ENCODE results near the gene TTLL8. TPM values are rescaled to one million over a fixed set of nuclear protein-coding genes. Genes with fewer than 3 reads are reported as not detected.
"Not testable (repeated sequence)": the region's sequence is repeated elsewhere in the genome, so short reads cannot be mapped to it uniquely, and the experiment has no call there.

The TTLL8 gene
- total and polyA plus RNA-seq, 11 donors = not detected

GRCh38 chr22:49986325-49986724, 71.8 kb downstream of the TTLL8 start:
- intact Hi-C loops (cut with DNase I) = no loop called here
- no peaks in the 10 kb centered on the region for H3K36me3 ChIP-seq
- no peak for DNase-seq
- TF ChIP-seq CTCF (IDR thresholded peaks at IDR 0.05) = no peak
- TF ChIP-seq POLR2A (IDR thresholded peaks at IDR 0.05) = no peak
- no peak for ATAC-seq
- WGBS, 4 donors = 70 to 99% (median 97%) methylated on average over 2 of the region's 2 CpGs
- peaks cover 0 to 29% (median 13%) of the 10 kb centered on the region in 12 donors for H3K9me3 ChIP-seq
- H3K4me1 ChIP-seq = peaks cover 0 to 11% (median 7%) of the 10 kb centered on the region in 12 donors
- H3K27ac ChIP-seq = no peak overlapping the region
- peaks cover 13 to 36% (median 19%) of the 10 kb centered on the region in 9 donors for H3K27me3 ChIP-seq
- H3K4me3 ChIP-seq = no peak overlapping the region

DNA sequence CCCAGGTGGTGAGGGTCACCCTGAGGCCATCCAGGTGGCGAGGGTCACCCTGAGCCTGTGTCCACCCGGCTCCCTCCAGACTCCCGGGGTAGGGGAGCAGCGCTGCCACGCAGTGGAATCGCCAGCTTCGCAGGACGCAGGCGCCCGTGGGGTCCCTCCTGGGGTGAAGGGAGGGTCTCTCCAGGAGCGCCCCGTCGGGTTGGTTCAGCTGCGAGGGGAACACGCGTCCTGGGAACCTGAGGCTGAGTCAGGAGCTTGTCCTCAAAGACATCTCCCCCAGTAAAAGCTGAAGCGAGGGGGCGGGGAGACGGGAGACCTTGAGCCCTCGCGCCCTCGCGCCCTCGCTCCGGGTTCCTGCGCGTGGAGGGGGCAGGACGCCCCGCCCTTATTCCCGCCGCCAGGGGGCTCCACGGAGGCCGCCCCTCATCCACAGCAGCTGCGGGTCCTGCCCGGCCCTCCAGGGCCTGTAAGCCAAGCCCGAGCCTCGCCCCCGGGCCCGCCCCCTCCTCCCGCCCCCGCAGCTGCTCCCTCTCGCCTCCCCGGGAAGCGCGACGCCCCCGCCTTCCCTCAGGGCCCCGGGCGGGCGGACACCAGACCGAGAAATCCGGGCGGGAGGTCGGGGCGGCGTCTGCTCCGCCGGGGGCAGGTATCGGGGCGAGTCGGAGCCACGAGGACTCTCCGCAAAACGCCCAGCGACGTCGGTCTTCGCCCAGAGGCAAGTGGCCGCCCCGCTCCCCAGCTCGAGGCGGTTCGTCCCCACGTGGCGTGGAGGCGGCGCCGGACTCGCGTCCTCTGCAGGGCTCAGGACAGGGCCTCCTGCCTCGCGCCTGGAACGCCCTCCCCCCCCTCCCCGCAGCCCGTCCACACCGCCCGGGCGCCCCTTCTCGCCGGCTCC, 74.7 kb downstream of the TTLL8 start:
- 11 to 37% (median 14%) methylated on average over 16 to 90 of the region's 90 CpGs for WGBS, 4 donors
- no peaks in the 10 kb centered on the region for H3K36me3 ChIP-seq
- TF ChIP-seq POLR2A (IDR thresholded peaks at IDR 0.05) (no peak), CTCF (IDR thresholded peaks at IDR 0.05) (peak in 11 of 12 donors; percentile 39 to 62 (median 51))
- intact Hi-C loops (cut with DNase I) = no loop called here
- peak in 2 of 4 donors; percentile 33 to 46 for ATAC-seq
- H3K27ac ChIP-seq = no peak overlapping the region
- H3K4me1 ChIP-seq = peaks cover 0 to 11% (median 7%) of the 10 kb centered on the region in 12 donors
- peak overlapping the region in 10 of 12 donors; percentile 12 to 45 (median 30) for H3K4me3 ChIP-seq
- peaks cover 0 to 30% (median 10%) of the 10 kb centered on the region in 12 donors for H3K9me3 ChIP-seq
- peaks cover 13 to 37% (median 19%) of the 10 kb centered on the region in 9 donors for H3K27me3 ChIP-seq
- peak in 4 of 5 donors; percentile 12 to 68 (median 20) for DNase-seq

DNA sequence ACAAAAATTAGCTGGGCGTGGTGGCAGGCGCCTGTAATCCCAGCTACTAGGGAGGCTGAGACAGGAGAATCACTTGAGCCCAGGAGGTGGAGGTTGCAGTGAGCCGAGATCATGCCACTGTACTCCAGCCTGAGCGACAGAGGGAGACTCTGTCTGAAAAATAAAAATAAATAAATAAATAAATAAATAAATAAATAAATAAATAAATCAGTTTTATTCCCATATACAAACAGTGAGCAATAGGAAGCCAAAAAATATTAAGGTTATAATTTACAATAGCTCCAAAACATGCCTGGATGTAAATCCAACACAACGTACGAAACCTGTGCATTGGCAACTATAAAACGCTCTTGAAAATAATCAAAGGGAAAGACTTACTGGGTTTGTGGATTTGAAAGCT, 76.3 kb downstream of the TTLL8 start:
- 95 to 98% (median 98%) methylated on average over 7 of the region's 7 CpGs for WGBS, 4 donors
- H3K36me3 ChIP-seq; DNase-seq; H3K4me3 ChIP-seq; intact Hi-C loops (cut with DNase I); H3K27ac ChIP-seq; ATAC-seq: not testable (repeated sequence)
- Histone ChIP-seq H3K9me3 (peaks cover 0 to 30% (median 10%) of the 10 kb centered on the region in 12 donors), H3K4me1 (peaks cover 0 to 11% (median 7%) of the 10 kb centered on the region in 12 donors), H3K27me3 (peaks cover 13 to 37% (median 19%) of the 10 kb centered on the region in 9 donors)

DNA sequence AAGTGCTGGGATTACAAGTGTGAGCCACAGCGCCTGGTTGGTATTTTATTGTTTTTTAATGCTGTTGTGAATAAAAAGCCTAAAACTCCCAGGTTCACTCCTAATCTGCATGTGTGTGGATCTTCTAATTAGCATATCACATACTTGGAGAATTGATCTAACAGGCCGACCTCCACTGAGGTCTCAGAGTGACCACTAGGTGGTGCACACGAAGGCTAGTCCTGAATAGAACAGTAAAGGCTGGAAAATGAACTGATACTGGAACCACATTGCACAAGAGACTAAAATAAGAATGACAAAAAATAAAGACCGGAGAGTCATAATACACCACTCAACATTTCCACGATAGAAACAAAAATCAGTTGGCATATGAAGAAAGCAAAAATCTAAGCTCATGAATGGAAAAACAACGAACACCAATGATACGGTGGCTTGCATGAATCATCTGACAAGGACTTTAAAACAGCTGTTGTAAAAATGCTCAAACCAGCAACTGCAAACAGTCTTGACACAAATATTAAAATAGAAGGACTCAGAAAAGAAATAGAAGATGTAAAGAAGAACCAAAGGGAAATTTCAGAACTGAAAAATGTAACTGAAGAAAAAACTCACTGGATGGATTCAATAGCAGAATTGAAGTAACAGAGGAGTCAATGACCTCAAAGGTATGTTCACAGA, 78.4 kb downstream of the TTLL8 start:
- peak in 3 of 5 donors; percentile 12 to 39 (median 24) for DNase-seq
- Histone ChIP-seq H3K27ac (no peak overlapping the region), H3K4me3 (no peak overlapping the region), H3K9me3 (peaks cover 0 to 14% (median 0%) of the 10 kb centered on the region in 12 donors), H3K4me1 (peaks cover 0 to 18% (median 7%) of the 10 kb centered on the region in 12 donors), H3K27me3 (peaks cover 13 to 35% (median 19%) of the 10 kb centered on the region in 9 donors), H3K36me3 (no peaks in the 10 kb centered on the region)
- intact Hi-C loops (cut with DNase I) = loop anchor here in 2 of 10 donors (5.0 kb wide), 2 partner anchors 47 to 53 kb away; no protein-coding TSS in a partner anchor
- no peak for TF ChIP-seq POLR2A (IDR thresholded peaks at IDR 0.05)
- peak; percentile 42 to 66 (median 56) for TF ChIP-seq CTCF (IDR thresholded peaks at IDR 0.05)
- peak in 3 of 4 donors; percentile 45 to 62 (median 53) for ATAC-seq
- 57 to 63% (median 61%) methylated on average over 7 of the region's 7 CpGs for WGBS, 4 donors

Data from heart left ventricle (tissue), 16 donors.